CD4-positive, alpha-beta T cell treated with Interleukin-21 for 1 hour (primary cell): ENCODE measurements around the gene ST6GALNAC3.

ENCODE experiments used
- DNase-seq: peaks from one replicate; pipeline ENCODE4 v3.0.0-alpha.2; 2020

Gene ST6GALNAC3

DNA sequence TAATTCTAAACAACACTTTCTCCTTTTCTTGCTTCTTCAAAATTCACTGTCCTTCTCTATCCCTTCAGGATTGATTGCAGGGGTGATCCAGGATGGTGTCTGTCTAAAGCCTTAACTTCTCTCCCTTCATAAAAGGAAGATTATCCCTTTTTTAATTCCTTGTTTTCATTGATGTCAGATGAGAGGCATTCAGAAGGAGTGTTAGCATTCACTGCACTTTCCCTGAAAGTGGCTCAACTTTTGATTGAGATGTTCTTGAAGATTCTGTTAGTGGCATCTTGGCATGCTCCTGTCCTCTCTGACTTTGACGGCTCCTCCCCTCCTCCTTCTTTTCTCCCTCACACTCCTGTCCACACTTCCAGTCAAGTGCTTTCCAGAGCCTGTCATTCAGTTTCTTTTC, 71.6 kb downstream of the ST6GALNAC3 start:
- no peak for DNase-seq

- no peak for DNase-seq
Measured at GRCh38 chr1:76147917-76148316, 73.4 kb downstream of the ST6GALNAC3 start.

GRCh38 chr1:76148460-76148859, 73.9 kb downstream of the ST6GALNAC3 start:
- DNase-seq: no peak

DNA sequence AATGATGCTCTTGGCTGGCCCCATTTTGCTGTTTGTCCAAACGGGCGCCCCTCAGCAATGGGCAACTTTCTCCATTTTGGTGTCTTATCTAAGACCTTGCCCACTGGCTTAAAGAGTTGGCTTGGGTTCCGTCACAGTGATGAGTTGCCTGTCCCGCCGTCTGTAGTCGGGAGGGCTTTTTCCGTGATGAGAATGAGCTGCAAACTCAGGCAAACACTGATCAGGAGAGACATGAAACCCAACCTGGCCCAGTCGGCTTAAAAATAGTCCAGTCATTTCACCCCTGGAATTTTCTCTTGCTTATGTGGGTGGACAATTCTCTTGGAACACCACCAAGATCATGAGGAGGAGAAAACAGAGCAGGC, 79.3 kb downstream of the ST6GALNAC3 start:
- no peak for DNase-seq

- DNase-seq: peak; percentile 82
Measured at GRCh38 chr1:76154206-76154956, 79.8 kb downstream of the ST6GALNAC3 start.

GRCh38 chr1:76156987-76157386, 82.4 kb downstream of the ST6GALNAC3 start:
- no peak for DNase-seq

- no peak for DNase-seq
Measured at GRCh38 chr1:76158126-76158525, 83.6 kb downstream of the ST6GALNAC3 start.

DNA sequence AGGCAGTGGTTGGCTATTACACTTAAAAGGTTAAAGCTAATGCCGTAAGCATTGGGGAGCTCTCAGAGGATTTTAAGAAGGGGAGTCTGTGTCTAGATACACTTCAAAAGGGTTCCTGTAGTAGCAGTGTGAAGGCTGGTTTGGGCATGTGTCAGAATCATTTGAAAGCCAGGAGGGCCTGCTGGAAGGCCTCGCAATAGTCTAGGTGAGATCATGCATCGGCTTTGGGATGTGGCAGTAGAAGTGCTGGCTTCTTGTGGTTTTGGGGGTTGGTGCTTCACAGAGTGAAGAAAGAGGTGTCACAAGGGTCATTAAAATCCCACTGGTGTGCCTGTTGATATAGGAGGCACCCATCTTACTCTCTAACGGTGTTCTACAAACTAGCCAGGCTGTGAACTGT, 85.7 kb downstream of the ST6GALNAC3 start:
- no peak for DNase-seq

GRCh38 chr1:76161451-76161850, 86.9 kb downstream of the ST6GALNAC3 start:
- no peak for DNase-seq

DNA sequence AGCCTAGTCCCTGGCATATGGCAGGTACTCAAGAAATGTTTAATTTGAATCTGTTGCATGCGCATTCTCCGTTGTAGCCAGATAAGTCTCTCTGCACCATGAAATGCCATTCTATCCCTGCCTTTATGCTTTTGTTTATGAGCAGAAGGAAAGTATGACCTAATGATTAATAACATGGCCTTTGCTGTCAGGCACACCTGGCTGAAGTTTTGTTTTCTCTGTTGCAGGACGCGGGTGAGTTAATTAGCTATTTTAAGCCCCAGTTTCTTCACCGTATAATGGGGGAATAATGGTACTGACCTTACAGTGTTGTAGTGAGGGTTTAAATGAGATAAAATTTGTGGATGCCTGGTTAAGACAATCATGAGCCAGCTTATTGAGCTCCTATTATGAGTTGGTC, 87.7 kb downstream of the ST6GALNAC3 start:
- no peak for DNase-seq

DNA sequence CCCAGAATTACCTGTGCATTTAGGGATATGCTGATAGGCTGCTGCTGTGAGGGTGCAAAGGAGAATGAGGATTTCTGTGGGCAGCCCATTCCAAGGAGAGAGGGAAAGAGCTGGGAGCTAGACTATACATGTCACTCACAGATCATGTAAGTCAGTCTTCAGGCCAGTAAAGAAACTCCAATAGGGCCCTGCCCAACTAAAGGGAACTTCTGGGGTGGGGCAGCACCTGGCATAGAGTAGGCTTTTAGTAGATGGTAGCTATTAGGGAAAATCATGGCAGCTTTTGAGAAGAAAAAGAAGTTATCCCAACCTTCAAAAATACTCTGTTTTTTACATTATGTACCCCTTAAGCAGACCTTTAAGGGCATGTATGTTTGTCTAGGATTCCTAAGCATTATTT, 89.6 kb downstream of the ST6GALNAC3 start:
- no peak for DNase-seq

DNA sequence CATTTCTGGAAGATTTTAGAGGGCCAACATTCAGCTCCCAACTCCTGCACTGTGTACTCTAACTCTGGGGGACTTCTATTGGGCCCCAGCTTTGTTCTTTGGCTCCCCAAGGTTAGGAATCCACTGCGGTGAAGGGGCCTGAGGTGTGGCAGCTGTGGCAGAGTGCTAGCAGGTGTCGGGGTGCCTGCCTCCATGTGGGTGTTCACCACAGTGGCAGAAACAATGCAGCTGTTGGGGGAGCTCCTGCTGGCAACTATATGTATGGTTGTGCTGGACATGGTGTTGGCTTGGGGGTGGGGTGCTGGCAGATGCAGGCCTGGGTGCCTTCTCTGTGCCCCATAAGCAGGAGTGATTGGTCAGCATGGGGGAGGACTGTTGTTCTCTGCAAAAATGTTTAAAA, 95.5 kb downstream of the ST6GALNAC3 start:
- no peak for DNase-seq

- DNase-seq: no peak
Measured at GRCh38 chr1:76170513-76170912, 96.0 kb downstream of the ST6GALNAC3 start.

DNA sequence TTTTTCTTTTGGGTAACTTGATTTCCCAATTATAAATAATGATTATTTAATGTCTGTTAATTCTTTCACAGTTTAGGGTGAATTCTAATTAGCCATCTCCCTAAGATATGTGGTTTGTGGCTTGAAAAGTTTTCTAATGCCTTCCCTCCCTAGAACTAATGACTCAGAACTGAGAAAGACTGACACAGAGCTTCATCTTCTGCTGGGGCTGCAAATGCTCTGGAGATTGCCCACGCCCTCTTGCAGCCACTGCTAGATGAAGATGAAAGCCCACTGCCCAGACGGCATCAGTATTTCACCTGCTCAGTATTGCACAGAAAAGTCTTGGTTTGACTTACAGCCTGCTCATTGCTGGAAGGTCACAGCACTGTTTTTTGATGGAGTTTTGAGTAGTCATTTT, 101.5 kb downstream of the ST6GALNAC3 start:
- no peak for DNase-seq

GRCh38 chr1:76177615-76178014, 103.1 kb downstream of the ST6GALNAC3 start:
- no peak for DNase-seq

DNA sequence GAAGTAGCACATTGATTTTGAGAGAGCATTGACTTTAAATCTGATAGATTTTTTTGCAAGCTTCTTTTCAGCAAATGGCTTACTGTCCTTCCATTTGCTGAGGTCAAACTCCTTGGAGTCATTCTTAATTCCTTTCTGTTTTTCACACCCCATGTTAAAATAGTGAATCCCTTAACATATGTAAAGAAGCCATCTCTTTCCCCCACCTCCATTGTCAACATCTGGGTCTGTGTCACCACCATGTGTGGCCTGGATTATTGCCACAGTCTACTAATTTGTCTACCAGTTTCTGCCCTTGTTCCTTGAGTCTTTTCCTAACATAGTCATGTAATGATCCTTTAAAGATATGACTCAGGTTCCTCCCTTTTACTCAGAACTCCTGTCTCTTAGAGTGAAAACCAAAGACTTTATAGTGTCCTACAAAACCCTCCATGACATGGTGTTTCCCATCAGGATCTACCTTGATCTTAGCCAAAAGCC, 104.7 kb downstream of the ST6GALNAC3 start:
- DNase-seq: no peak

- DNase-seq: no peak
Measured at GRCh38 chr1:76185207-76185606, 110.7 kb downstream of the ST6GALNAC3 start.

DNA sequence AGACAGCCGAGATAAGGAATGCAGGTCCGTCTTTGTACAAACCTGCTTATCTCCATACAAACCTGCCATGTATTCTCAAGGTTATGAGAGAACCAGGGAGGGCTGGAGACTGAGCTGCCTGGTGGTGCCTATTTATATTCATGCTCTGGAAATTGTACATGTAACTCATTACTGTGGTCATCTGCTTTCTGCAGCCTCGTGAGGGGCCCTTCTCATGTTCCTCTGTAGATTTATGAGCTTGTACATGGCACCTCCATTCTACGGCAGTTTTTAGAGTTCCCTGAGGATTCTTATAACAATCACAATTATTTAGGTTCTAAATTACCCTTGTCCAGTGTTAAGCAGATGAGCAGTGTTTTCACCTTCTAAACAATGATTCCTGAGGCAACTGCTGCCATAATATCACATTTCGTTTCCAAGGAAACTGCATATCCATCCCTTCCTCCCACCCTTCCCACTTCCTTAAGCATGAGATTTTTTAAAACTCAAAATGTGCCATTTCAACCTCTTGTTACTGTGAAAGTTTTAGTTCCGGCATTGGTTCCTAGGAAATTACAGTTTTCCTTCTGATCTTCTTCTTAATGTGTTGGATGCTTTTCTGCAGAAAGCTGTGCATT, 112.1 kb downstream of the ST6GALNAC3 start:
- no peak for DNase-seq

- no peak for DNase-seq
Measured at GRCh38 chr1:76187436-76187835, 112.9 kb downstream of the ST6GALNAC3 start.

- no peak for DNase-seq
Measured at GRCh38 chr1:76189310-76189709, 114.8 kb downstream of the ST6GALNAC3 start.

- no peak for DNase-seq
Measured at GRCh38 chr1:76190749-76191424, 116.3 kb downstream of the ST6GALNAC3 start.

DNA sequence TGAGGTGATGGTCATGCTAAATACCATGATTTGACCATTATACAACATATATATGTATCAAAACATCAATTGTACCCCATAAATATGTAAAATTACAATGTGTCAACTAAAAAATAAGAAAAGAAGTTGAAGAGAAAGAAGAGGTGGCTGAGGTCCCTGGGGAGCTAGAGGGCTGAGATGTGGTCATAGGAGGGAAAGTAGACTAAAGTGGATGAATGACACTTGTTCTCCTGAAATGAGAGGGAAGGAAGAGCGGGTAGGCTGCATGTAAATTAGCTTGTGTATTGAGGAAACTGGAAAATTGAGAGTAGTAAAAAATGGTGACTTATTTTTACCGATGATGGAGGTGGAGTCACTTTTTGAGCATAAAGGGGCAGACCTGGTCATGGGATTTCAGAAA, 117.0 kb downstream of the ST6GALNAC3 start:
- no peak for DNase-seq

DNA sequence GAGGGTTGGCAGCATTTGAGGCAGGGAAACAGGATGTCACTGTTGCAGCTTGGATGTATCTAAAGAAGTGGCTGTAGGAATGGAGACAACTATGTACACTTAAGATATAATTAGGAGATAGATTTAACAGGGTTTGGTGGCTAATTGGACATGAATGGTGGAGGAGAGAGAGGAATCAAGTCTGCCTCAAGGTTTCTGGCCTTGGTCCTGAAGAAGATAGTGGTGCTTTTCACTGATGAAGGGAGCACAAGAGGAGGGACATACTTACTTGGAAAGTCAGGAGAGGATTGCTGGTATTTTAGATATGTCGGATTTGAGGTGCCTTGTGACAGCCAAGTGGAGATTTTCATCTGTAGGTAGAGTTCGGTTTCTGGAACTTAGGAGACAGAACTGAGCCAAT, 123.9 kb downstream of the ST6GALNAC3 start:
- DNase-seq: no peak

- DNase-seq: no peak
Measured at GRCh38 chr1:76202670-76203069, 128.1 kb downstream of the ST6GALNAC3 start.
